Brain microvascular endothelial cell (primary cell): ENCODE measurements around the gene UBXN11.

Experiments used
- DNase-seq: peaks from one replicate; pipeline ENCODE4 v3.0.0-alpha.2; 2020
- H3K27ac ChIP-seq: fragments of 250-450 bp; sonication (Bioruptor Pico); 2 replicates; pipeline ENCODE4 v1.5.1; 2020; ENCODE audit warnings: mild to moderate bottlenecking, moderate library complexity
- H3K27me3 ChIP-seq: fragments of 250-450 bp; sonication (Bioruptor Pico); replicated peaks from 2 replicates; pipeline ENCODE4 v1.5.1; 2020; ENCODE audit warnings: mild to moderate bottlenecking
- H3K36me3 ChIP-seq: fragments of 250-450 bp; sonication (Bioruptor Pico); replicated peaks from 2 replicates; pipeline ENCODE4 v1.5.1; 2020; ENCODE audit warnings: mild to moderate bottlenecking
- H3K4me3 ChIP-seq: 2 replicates; pipeline ENCODE4 v1.5.1; 2011; ENCODE audit warnings: low read depth, mild to moderate bottlenecking, control low read depth, low read length, moderate library complexity
- in situ Hi-C: cut with HindIII; loops from 2 replicates; pipeline ENCODE4 v1.10.0; 2017; ENCODE audit warnings: low sequenced_read_pairs, low pct_ligation_motif_present
- TF ChIP-seq, protein P1 (sequence below): IDR thresholded peaks from 2 replicates; pipeline ENCODE4 v1.5.1; 2011; ENCODE audit warnings: low read depth, mild to moderate bottlenecking, moderate library complexity, low read length, control low read depth, inconsistent platforms; ENCODE audit errors: missing control alignments

UBXN11 gene

DNA sequence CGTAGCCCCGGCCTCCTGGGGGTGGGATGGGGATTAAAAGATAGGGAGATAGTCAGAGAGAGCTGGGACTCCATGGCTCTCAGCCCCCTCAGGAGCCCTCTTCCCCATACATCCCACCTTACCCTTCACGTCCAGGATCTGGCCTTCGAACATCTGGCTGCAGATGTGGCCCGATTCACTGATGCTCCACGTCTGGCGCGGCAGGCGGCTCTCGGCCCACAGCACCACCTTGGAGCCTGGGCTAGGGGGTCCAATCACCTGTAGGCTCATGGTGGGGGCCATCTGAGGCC lies 15.6 kb upstream of the UBXN11 start:
- H3K36me3 ChIP-seq, result no peaks in the 10 kb centered on the region
- in situ Hi-C loops, result no loop called here
- no peak for DNase-seq
- no peak overlapping the region for H3K4me3 ChIP-seq
- no peaks in the 10 kb centered on the region for H3K27me3 ChIP-seq
- TF ChIP-seq, protein P1, sequence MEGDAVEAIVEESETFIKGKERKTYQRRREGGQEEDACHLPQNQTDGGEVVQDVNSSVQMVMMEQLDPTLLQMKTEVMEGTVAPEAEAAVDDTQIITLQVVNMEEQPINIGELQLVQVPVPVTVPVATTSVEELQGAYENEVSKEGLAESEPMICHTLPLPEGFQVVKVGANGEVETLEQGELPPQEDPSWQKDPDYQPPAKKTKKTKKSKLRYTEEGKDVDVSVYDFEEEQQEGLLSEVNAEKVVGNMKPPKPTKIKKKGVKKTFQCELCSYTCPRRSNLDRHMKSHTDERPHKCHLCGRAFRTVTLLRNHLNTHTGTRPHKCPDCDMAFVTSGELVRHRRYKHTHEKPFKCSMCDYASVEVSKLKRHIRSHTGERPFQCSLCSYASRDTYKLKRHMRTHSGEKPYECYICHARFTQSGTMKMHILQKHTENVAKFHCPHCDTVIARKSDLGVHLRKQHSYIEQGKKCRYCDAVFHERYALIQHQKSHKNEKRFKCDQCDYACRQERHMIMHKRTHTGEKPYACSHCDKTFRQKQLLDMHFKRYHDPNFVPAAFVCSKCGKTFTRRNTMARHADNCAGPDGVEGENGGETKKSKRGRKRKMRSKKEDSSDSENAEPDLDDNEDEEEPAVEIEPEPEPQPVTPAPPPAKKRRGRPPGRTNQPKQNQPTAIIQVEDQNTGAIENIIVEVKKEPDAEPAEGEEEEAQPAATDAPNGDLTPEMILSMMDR, result no peak
- H3K27ac ChIP-seq, result no peak overlapping the region

- DNase-seq, result peak; percentile 75
- TF ChIP-seq, protein P1, result peak; percentile 94
- Histone ChIP-seq H3K27ac (no peak overlapping the region), H3K36me3 (no peaks in the 10 kb centered on the region), H3K27me3 (no peaks in the 10 kb centered on the region), H3K4me3 (peak overlapping the region; percentile 9)
- in situ Hi-C loops, result no loop called here
These were observed 15.0 kb upstream of the UBXN11 start for GRCh38 chr1:26321315-26322041.

- Histone ChIP-seq H3K4me3 (no peak overlapping the region), H3K27me3 (no peaks in the 10 kb centered on the region), H3K36me3 (no peaks in the 10 kb centered on the region), H3K27ac (no peak overlapping the region)
- no peak for DNase-seq
- in situ Hi-C loops, result no loop called here
- TF ChIP-seq, protein P1, result no peak
These were observed 14.5 kb upstream of the UBXN11 start for GRCh38 chr1:26320896-26321295.

DNA sequence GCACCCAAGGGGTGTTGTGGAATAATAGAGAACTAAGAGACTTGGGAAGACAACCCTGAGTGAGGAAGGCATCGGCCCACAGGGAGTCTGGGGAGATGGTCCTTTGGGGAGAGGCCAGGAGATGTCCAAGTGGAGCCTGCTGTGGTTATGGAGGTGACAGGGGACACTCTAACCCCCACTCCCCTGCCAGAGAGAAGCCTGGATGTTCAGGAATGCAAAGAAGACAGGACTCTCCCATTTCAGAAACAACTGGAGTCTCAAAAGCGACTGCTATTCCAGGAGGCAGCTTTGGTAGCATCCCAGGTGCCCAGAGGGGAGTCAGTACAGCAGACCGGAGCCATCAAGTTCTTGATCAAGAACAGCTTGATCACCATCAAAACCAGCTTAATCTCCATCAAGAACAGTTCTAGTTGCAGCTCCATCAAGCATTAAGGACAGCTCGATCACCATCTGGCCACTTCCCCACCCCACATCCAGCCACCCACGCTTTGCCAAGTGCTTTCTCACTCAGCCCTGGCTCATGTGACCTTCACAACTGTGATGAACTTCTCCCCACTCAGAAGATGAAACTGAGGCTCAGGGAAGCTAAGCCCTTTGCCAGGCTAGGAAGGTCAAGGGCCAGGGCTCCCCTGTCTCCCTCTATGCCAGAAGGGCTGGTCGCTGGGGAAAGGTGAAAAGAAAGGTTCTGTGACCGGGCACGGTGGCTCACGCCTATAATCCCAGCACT lies 12.1 kb upstream of the UBXN11 start:
- H3K36me3 ChIP-seq, result no peaks in the 10 kb centered on the region
- no peaks in the 10 kb centered on the region for H3K27me3 ChIP-seq
- H3K4me3 ChIP-seq, result no peak overlapping the region
- no peak overlapping the region for H3K27ac ChIP-seq
- in situ Hi-C loops, result no loop called here
- no peak for DNase-seq
- TF ChIP-seq, protein P1, result no peak

DNA sequence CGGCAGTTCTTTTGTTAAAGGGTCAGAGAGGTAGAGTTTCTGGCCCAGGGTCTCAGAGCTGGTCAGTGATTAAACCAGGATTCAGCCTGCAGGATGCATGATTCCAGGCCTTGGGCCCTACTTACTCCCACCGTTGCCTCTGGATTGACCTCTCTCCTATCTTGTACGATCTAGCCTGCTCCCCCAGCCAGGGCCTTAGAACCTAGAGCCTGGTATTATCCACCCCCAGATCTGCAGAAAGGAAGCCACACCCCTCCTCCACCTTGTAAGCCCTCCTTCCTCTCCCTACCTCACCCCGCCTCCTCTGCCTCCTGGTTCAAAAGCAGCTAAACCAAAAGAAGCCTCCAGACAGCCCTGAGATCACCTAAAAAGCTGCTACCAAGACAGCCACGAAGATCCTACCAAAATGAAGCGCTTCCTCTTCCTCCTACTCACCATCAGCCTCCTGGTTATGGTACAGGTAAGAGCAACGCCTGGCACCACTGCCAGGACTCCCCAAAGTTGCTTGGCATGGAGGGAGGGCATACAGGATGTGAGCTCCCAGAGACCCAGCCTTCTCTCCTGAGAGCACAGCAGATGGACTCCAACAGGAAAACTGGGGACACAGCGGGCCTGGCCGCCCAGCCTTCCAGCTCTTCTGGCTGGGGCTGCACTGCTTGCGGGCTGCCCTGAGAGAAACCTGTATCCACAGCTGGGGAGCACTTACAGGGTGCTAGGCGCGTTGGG lies 11.3 kb upstream of the UBXN11 start, which contains the start of gene CD52:
CD52 (plus strand) TSS at position 347 of the 726 bp plus-strand sequence; CDS start at position 407, 60 bp downstream.
- Histone ChIP-seq H3K27me3 (no peaks in the 10 kb centered on the region), H3K4me3 (no peak within 1 kb of the TSS), H3K27ac (no peak within 1 kb of the TSS), H3K36me3 (no peaks in the 10 kb centered on the region)
- TF ChIP-seq, protein P1, result no peak
- in situ Hi-C loops, result no loop called here
- DNase-seq, result no peak
